K562 (cell line): Measurements from ENCODE around the gene KSR2. TPM values are rescaled to one million over a fixed set of nuclear protein-coding genes. Genes with fewer than 3 reads are reported as not detected.
"Not testable (repeated sequence)": the region's sequence is repeated elsewhere in the genome, so short reads cannot be mapped to it uniquely, and the experiment has no call there.

Experiments used
- ATAC-seq: fragments of 200-7000 bp; cut with Tn5 transposase; 3 replicates; pipeline ENCODE4 v1.9.1; 2020; ENCODE audit warnings: moderate library complexity
- BruUV-seq: library from RNA; stranded (reverse); fragments of 400-500 nt; replicated peaks from 2 replicates; lab custom pipeline; 2021; lab: Mats Ljungman, UMichigan
- CTCF ChIA-PET: fragments of 300-600 bp; formaldehyde crosslinking; extraction: SDS; loops from one replicate; lab custom pipeline; 2021; ENCODE audit warnings: low intra/inter-chr PET ratio; lab: Yijun Ruan, JAX
- POLR2A ChIA-PET: fragments of 300-600, 350-650 bp; sonication (Branson Sonifier 250); formaldehyde crosslinking; extraction: SDS; loops from one replicate; lab custom pipeline; 2021; ENCODE audit warnings: antibody characterized with exemption, inconsistent platforms; lab: Yijun Ruan, JAX
- DNase-seq, 4 experiments: peaks; one replicate each; pipeline versions ENCODE4 v3.0.0 to v3.0.0-alpha.2; 2011 to 2018; ENCODE audit warnings: low spot score in 3 of 4, mixed read lengths in 3 of 4; ENCODE audit errors: extremely low read depth in 1 of 4
- FAIRE-seq: peaks from 2 replicates; lab custom pipeline; 2011; peaks lifted over from hg19 to GRCh38; lab: Jason Lieb, UNC
- H2AFZ ChIP-seq: 2 replicates; pipeline ENCODE4 v1.6.0; 2011; ENCODE audit warnings: low read depth, low read length, control low read depth, inconsistent platforms
- H3K27ac ChIP-seq: fragments of 200-600 bp; 3 replicates; pipeline ENCODE4 v1.8.0; 2011; ENCODE audit warnings: low read depth, mild to moderate bottlenecking, control low read depth, inconsistent platforms, low read length, moderate library complexity, mixed read lengths; ENCODE audit errors: extremely low read depth
- H3K27me3 ChIP-seq, 2 experiments: fragments of 300-600 bp in 1 of 2; 2 replicates in 1 of 2; 3 replicates in 1 of 2; pipeline versions ENCODE4 v1.6.0 to v1.8.0; 2011; ENCODE audit warnings: inconsistent platforms in 2 of 2, low read length in 2 of 2, mild to moderate bottlenecking in 1 of 2, mixed read lengths in 1 of 2, moderate library complexity in 1 of 2; ENCODE audit not compliant: control insufficient read depth in 2 of 2, insufficient read depth in 2 of 2
- H3K36me3 ChIP-seq: fragments of 300-600 bp; 3 replicates; pipeline ENCODE4 v1.8.0; 2011; ENCODE audit warnings: mild to moderate bottlenecking, low read length, inconsistent platforms; ENCODE audit not compliant: control insufficient read depth, insufficient read depth
- H3K4me1 ChIP-seq, 2 experiments: fragments of 200-600 bp in 1 of 2; replicated peaks in 1 of 2; 2 replicates in 1 of 2; 3 replicates in 1 of 2; pipeline versions ENCODE4 v1.5.1 to v1.8.0; 2011; ENCODE audit warnings: inconsistent platforms in 2 of 2, low read length in 2 of 2, mild to moderate bottlenecking in 1 of 2, mixed read lengths in 1 of 2, moderate library complexity in 1 of 2; ENCODE audit not compliant: control insufficient read depth in 2 of 2, insufficient read depth in 2 of 2
- H3K4me2 ChIP-seq: 2 replicates; pipeline ENCODE4 v1.6.1; 2011; ENCODE audit warnings: low read length, control low read depth, inconsistent platforms, mixed read lengths; ENCODE audit not compliant: insufficient read depth
- H3K4me3 ChIP-seq: fragments of 200-600 bp; sonication (generic), shearing (Covaris generic); 2 replicates; pipeline ENCODE4 v1.5.1; 2016; ENCODE audit warnings: control low read depth, inconsistent platforms
- H3K79me2 ChIP-seq: fragments of 200-600 bp; 3 replicates; pipeline ENCODE4 v1.8.0; 2011; ENCODE audit warnings: low read length, inconsistent platforms; ENCODE audit not compliant: control insufficient read depth, insufficient read depth
- H3K9ac ChIP-seq, 2 experiments: 2 replicates each; pipeline versions ENCODE4 v1.6.0 to v1.6.1; 2011; ENCODE audit warnings: low read depth in 2 of 2, low read length in 2 of 2, control low read depth in 1 of 2, inconsistent platforms in 1 of 2, mild to moderate bottlenecking in 1 of 2, mixed read lengths in 1 of 2; ENCODE audit not compliant: insufficient read depth in 1 of 2
- H3K9me1 ChIP-seq: one replicate; pipeline ENCODE4 v1.6.0; 2011; ENCODE audit warnings: inconsistent platforms, mild to moderate bottlenecking, low read length, moderate library complexity; ENCODE audit not compliant: control insufficient read depth, insufficient read depth
- H3K9me3 ChIP-seq: replicated peaks from 2 replicates; pipeline ENCODE4 v1.5.1; 2011; ENCODE audit warnings: low read depth, low read length, inconsistent platforms; ENCODE audit not compliant: control insufficient read depth, insufficient read depth
- H4K20me1 ChIP-seq: replicated peaks from 2 replicates; pipeline ENCODE4 v1.6.1; 2011; ENCODE audit warnings: low read length, inconsistent platforms, mixed read lengths; ENCODE audit not compliant: control insufficient read depth, insufficient read depth
- CEBPB ChIP-seq: fragments of 450-650 bp; IDR thresholded peaks from 2 replicates; pipeline ENCODE4 v1.6.1; 2016; ENCODE audit warnings: missing genetic modification characterization, missing compliant biosample characterization
- RCOR1 ChIP-seq, 2 experiments: IDR thresholded peaks; 2 replicates each; pipeline ENCODE4 v1.6.1; 2012; ENCODE audit warnings: low read depth in 2 of 2, low read length in 2 of 2, borderline replicate concordance in 1 of 2, improper control_type of control experiment in 1 of 2
- ZNF121 ChIP-seq: sonication (generic); formaldehyde crosslinking; conservative IDR thresholded peaks from 2 replicates; pipeline ENCODE4 v1.8.0; 2022; ENCODE audit warnings: missing genetic modification reagents
- WGBS: fragments of 100-300 bp; shearing (Covaris generic); methylation state at CpG from one replicate; pipeline ENCODE4 v1.1.6; 2016; ENCODE audit warnings: low coverage, mixed read lengths; ENCODE audit not compliant: insufficient coverage; ENCODE audit errors: missing lambda C conversion rate; 5-methylcytosine and 5-hydroxymethylcytosine counted together
- in situ Hi-C: fragments of 300-500 bp; cut with MboI; formaldehyde crosslinking; loops from 4 replicates; pipeline ENCODE4 v1.15.0; 2018; ENCODE audit warnings: inconsistent platforms, mixed read lengths
- intact Hi-C: fragments of 100-400 bp; cut with micrococcal nuclease; formaldehyde crosslinking; loops from 2 replicates; pipeline ENCODE4 v1.14.2; 2022
- polyA plus RNA-seq, 8 experiments: library from polyadenylated mRNA; depleted of rRNA in 4 of 8; stranded (reverse) in 5 of 8; unstranded in 3 of 8; fragments of >200 nt; fragmentation: Nextera tagmentation in 2 of 8; fragmentation: Illumina TruSeq in 1 of 8; extraction: Ambion mirVana in 2 of 8; extraction: Trizol in 1 of 8; gene quantifications; 2 replicates each; pipeline versions ENCODE4 v1.2.1 to v1.2.3, GENCODE V29; 2011 to 2014; ENCODE audit warnings: inconsistent platforms in 1 of 8, missing spikeins in 1 of 8
- total RNA-seq, 7 experiments: library from RNA; depleted of rRNA in 6 of 7; stranded (reverse); fragments of >200 nt in 6 of 7; fragmentation: Illumina TruSeq in 2 of 7; extraction: Trizol in 2 of 7; gene quantifications; 2 replicates each; pipeline versions ENCODE4 v1.2.1 to v1.2.3, GENCODE V29; 2011 to 2021; ENCODE audit warnings: low replicate concordance in 1 of 7
- TF ChIP-seq, protein P1 (sequence below), 3 experiments: IDR thresholded peaks in 2 of 3; conservative IDR thresholded peaks in 1 of 3; 2 replicates each; pipeline ENCODE4 v1.5.1; 2011 to 2012; ENCODE audit warnings: low read length in 3 of 3, mild to moderate bottlenecking in 3 of 3, control low read depth in 2 of 3, improper control_type of control experiment in 1 of 3, inconsistent platforms in 1 of 3, low read depth in 1 of 3, mixed read lengths in 1 of 3, moderate library complexity in 1 of 3; ENCODE audit not compliant: insufficient read depth in 2 of 3
- TF ChIP-seq, protein P2 (sequence below): fragments of 450-650 bp; formaldehyde crosslinking; IDR thresholded peaks from 2 replicates; pipeline ENCODE4 v1.4.0; 2020; ENCODE audit warnings: mild to moderate bottlenecking, moderate library complexity

The KSR2 gene
- total and polyA plus RNA-seq, 9 of the 15 experiments (the other 6 are each of a cell fraction or from before 2014, with no cell fraction given) = not detected

DNA sequence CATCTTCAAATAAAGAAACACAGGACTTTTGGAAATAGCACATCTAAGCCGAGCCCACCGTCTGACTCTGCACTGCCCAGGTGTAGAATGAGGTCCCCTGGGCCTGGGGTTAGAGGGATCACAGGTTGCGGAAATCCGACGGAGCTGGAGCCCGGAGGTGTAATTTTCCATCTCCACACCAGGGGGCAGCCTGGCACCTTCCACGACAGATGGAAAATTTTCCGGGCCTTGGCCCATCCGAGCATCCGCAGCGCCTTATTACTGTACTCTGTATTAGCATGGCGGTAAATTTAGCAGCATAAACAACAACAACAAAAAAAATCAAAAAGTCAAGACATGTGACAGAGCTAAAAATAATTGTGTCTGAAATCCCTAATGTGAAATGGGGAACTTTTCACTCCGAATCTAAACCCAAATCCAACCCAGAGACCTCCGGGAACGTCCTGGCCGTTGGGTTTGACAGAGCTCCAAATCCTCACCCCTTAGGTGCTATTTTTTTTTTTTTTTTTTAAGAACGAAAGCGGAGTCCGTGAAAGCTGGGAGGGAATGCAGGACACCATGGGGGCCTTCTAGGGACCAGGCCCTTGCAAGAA is 93.9 kb downstream of the KSR2 start (continued):
- peak in 1 of 2 experiments; percentile 18; a peak in 1 of 4 replicates for TF ChIP-seq RCOR1 (IDR thresholded peaks at IDR 0.05; ENCODE audit: borderline replicate concordance in 1 of 2, low read depth in 2 of 2, low read length in 2 of 2)
- TF ChIP-seq, protein P1, sequence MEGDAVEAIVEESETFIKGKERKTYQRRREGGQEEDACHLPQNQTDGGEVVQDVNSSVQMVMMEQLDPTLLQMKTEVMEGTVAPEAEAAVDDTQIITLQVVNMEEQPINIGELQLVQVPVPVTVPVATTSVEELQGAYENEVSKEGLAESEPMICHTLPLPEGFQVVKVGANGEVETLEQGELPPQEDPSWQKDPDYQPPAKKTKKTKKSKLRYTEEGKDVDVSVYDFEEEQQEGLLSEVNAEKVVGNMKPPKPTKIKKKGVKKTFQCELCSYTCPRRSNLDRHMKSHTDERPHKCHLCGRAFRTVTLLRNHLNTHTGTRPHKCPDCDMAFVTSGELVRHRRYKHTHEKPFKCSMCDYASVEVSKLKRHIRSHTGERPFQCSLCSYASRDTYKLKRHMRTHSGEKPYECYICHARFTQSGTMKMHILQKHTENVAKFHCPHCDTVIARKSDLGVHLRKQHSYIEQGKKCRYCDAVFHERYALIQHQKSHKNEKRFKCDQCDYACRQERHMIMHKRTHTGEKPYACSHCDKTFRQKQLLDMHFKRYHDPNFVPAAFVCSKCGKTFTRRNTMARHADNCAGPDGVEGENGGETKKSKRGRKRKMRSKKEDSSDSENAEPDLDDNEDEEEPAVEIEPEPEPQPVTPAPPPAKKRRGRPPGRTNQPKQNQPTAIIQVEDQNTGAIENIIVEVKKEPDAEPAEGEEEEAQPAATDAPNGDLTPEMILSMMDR (IDR thresholded peaks at IDR 0.05 in 2 of 3, conservative IDR thresholded peaks at IDR 0.05 in 1 of 3; ENCODE audit: insufficient read depth in 2 of 3, low read depth in 1 of 3, low read length in 3 of 3) = peak; percentile 79 to 87 (median 85)
- TF ChIP-seq, protein P2, sequence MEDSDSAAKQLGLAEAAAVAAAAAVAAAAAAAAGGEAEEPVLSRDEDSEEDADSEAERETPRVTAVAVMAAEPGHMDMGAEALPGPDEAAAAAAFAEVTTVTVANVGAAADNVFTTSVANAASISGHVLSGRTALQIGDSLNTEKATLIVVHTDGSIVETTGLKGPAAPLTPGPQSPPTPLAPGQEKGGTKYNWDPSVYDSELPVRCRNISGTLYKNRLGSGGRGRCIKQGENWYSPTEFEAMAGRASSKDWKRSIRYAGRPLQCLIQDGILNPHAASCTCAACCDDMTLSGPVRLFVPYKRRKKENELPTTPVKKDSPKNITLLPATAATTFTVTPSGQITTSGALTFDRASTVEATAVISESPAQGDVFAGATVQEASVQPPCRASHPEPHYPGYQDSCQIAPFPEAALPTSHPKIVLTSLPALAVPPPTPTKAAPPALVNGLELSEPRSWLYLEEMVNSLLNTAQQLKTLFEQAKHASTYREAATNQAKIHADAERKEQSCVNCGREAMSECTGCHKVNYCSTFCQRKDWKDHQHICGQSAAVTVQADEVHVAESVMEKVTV (CRISPR knock-in tag) = peak; percentile 49
- no peak for TF ChIP-seq CEBPB (tag)

DNA sequence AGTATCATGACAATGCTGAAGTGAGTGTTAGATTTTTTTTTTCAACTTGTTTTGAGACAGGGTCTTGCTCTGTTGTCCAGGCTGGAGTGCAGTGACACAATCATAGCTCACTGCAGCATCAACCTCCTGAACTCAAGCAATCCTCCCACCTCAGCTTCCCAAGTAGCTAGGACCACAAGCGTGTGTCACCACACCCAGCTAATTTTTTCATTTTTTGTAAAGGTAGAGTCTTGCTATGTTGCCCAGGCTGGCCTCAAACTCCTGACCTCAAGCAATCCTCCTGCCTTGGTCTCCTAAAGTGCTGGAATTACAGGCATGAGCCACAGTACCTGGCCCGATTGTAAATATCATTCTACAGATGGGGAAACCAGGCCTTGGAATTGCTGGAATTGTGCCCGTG is 94.6 kb downstream of the KSR2 start:
- peaks cover 21 to 37% of the 10 kb centered on the region in 2 experiments; a peak in 4 of 5 replicates for H3K27me3 ChIP-seq
- in situ Hi-C loops (loop anchor here (10.0 kb wide), 1 partner anchor 511 kb away; no protein-coding TSS in a partner anchor), intact Hi-C loops (loop anchor here (2.0 to 10.0 kb wide), 3 partner anchors 161 to 311 kb away; no protein-coding TSS in a partner anchor)
- 10% methylated on average over 3 of the region's 3 CpGs for WGBS
- not testable (repeated sequence) for BruUV-seq, H4K20me1 ChIP-seq, FAIRE-seq, H3K36me3 ChIP-seq, H3K9me3 ChIP-seq, H3K27ac ChIP-seq, H3K79me2 ChIP-seq, H3K9ac ChIP-seq, H2AFZ ChIP-seq, H3K4me3 ChIP-seq, DNase-seq, ATAC-seq, H3K4me2 ChIP-seq, H3K9me1 ChIP-seq, H3K4me1 ChIP-seq
- ChIA-PET POLR2A (interaction anchor here (0.6 kb wide), 1 partner anchor 262 kb away, joined by 3 read pairs; no protein-coding TSS in a partner anchor), CTCF (interaction anchor here (0.7 to 2.7 kb wide), 3 partner anchors 100 to 1163 kb away, joined by 3 to 23 read pairs (median 3); no protein-coding TSS in a partner anchor)
- peak; percentile 84 for TF ChIP-seq ZNF121 (CRISPR knock-in tag)
